SK-N-SH (cell line): Measurements from ENCODE around the gene RGS6. TPM values are rescaled to one million over a fixed set of nuclear protein-coding genes. Genes with fewer than 3 reads are reported as not detected.

Experiments
- CTCF ChIA-PET: fragments of 300-600, 350-600 bp; formaldehyde crosslinking; extraction: SDS; loops from one replicate; lab custom pipeline; 2021; lab: Yijun Ruan, JAX
- POLR2A ChIA-PET: fragments of 350-600 bp; sonication (Branson Sonifier 250); formaldehyde crosslinking; extraction: SDS; loops from one replicate; lab custom pipeline; 2020; ENCODE audit warnings: antibody characterized with exemption, inconsistent platforms; lab: Yijun Ruan, JAX
- DNase-seq: peaks from one replicate; pipeline ENCODE4 v3.0.0; 2012
- H2AFZ ChIP-seq: fragments of 200-600 bp; sonication (generic); 2 replicates; pipeline ENCODE4 v1.8.1; 2016; ENCODE audit warnings: antibody characterized with exemption, mild to moderate bottlenecking, low read depth
- H3F3A ChIP-seq: fragments of 200-600 bp; sonication (generic); replicated peaks from 2 replicates; pipeline ENCODE3; 2016; ENCODE audit warnings: antibody characterized with exemption, mild to moderate bottlenecking; ENCODE audit not compliant: insufficient read depth
- H3K27ac ChIP-seq, 2 experiments: fragments of 200-500 bp in 1 of 2; fragments of 200-600 bp in 1 of 2; sonication (Bioruptor generic) in 1 of 2; sonication (generic), shearing (Covaris generic) in 1 of 2; 2 replicates each; pipeline versions ENCODE4 v1.5.1 to v1.6.1; 2014 to 2016; ENCODE audit warnings: low read depth in 2 of 2, inconsistent platforms in 1 of 2, low read length in 1 of 2, mild to moderate bottlenecking in 1 of 2, mixed read lengths in 1 of 2
- H3K27me3 ChIP-seq: fragments of 200-600 bp; sonication (generic), shearing (Covaris generic); 2 replicates; pipeline ENCODE4 v1.6.1; 2016; ENCODE audit warnings: mixed run types; ENCODE audit not compliant: insufficient read depth
- H3K36me3 ChIP-seq, 2 experiments: fragments of 200-500 bp in 1 of 2; fragments of 200-600 bp in 1 of 2; sonication (Bioruptor generic) in 1 of 2; sonication (generic) in 1 of 2; replicated peaks in 1 of 2; 2 replicates each; pipeline versions ENCODE3 to v1.5.1; 2014 to 2016; ENCODE audit warnings: low read length in 1 of 2, mild to moderate bottlenecking in 1 of 2; ENCODE audit not compliant: insufficient read depth in 2 of 2, control insufficient read depth in 1 of 2
- H3K4me1 ChIP-seq, 2 experiments: fragments of 200-500 bp in 1 of 2; fragments of 200-600 bp in 1 of 2; sonication (Bioruptor generic) in 1 of 2; sonication (generic), shearing (Covaris generic) in 1 of 2; 2 replicates each; pipeline versions ENCODE4 v1.5.1 to v1.6.1; 2014 to 2016; ENCODE audit warnings: low read depth in 1 of 2, low read length in 1 of 2, mixed run types in 1 of 2; ENCODE audit not compliant: insufficient read depth in 2 of 2, control insufficient read depth in 1 of 2
- H3K4me2 ChIP-seq: fragments of 200-600 bp; sonication (generic), shearing (Covaris generic); 2 replicates; pipeline ENCODE4 v1.6.1; 2017; ENCODE audit warnings: mixed run types
- H3K4me3 ChIP-seq, 2 experiments: fragments of 200-500 bp in 1 of 2; fragments of 200-600 bp in 1 of 2; sonication (Bioruptor generic) in 1 of 2; sonication (generic), shearing (Covaris generic) in 1 of 2; 2 replicates each; pipeline versions ENCODE4 v1.5.1 to v1.8.1; 2014 to 2016; ENCODE audit warnings: low read depth in 2 of 2, inconsistent platforms in 1 of 2, low read length in 1 of 2, mild to moderate bottlenecking in 1 of 2, mixed read lengths in 1 of 2, moderate library complexity in 1 of 2
- H3K79me2 ChIP-seq: fragments of 200-600 bp; sonication (generic); 2 replicates; pipeline ENCODE4 v1.8.1; 2017; ENCODE audit warnings: mild to moderate bottlenecking; ENCODE audit not compliant: insufficient read depth
- H3K9ac ChIP-seq: fragments of 200-600 bp; sonication (generic); 2 replicates; pipeline ENCODE4 v1.6.1; 2017; ENCODE audit warnings: mixed run types
- H3K9me2 ChIP-seq: fragments of 200-600 bp; sonication (generic); 2 replicates; pipeline ENCODE4 v1.6.1; 2017; ENCODE audit warnings: mixed run types
- H3K9me3 ChIP-seq: fragments of 200-600 bp; sonication (generic); 2 replicates; pipeline ENCODE4 v1.6.1; 2017; ENCODE audit warnings: mixed run types, mild to moderate bottlenecking, moderate library complexity
- H4K20me1 ChIP-seq: fragments of 200-600 bp; sonication (generic); 2 replicates; pipeline ENCODE4 v1.6.1; 2017; ENCODE audit warnings: mild to moderate bottlenecking, mixed run types; ENCODE audit not compliant: insufficient read depth
- EP300 ChIP-seq, 2 experiments: IDR thresholded peaks; 2 replicates each; pipeline versions ENCODE4 v1.4.0 to v1.6.1; 2012; ENCODE audit warnings: borderline replicate concordance in 1 of 2, low read depth in 1 of 2, low read length in 1 of 2
- EZH2phosphoT487 ChIP-seq: fragments of 200-600 bp; sonication (generic); IDR thresholded peaks from 2 replicates; pipeline ENCODE4 v1.6.1; 2017; ENCODE audit warnings: low read depth, mixed run types, mild to moderate bottlenecking, antibody characterized with exemption, moderate library complexity, borderline replicate concordance
- FOSL2 ChIP-seq: IDR thresholded peaks from 2 replicates; pipeline ENCODE4 v1.4.0; 2012; ENCODE audit warnings: low read depth, mild to moderate bottlenecking, moderate library complexity, borderline replicate concordance
- FOXM1 ChIP-seq: IDR thresholded peaks from 2 replicates; pipeline ENCODE4 v1.4.0; 2012; ENCODE audit warnings: low read depth, mild to moderate bottlenecking
- GABPA ChIP-seq: IDR thresholded peaks from 2 replicates; pipeline ENCODE4 v1.4.0; 2012; ENCODE audit warnings: low read depth, mild to moderate bottlenecking
- GATA2 ChIP-seq: sonication (generic); formaldehyde crosslinking; IDR thresholded peaks from 2 replicates; pipeline ENCODE4 v1.5.0; 2020; ENCODE audit warnings: mild to moderate bottlenecking, missing genetic modification reagents
- IRF3 ChIP-seq: fragments of 150-350 bp; IDR thresholded peaks from 2 replicates; pipeline ENCODE4 v1.6.1; 2016; ENCODE audit warnings: mild to moderate bottlenecking, low read depth, low read length
- JUND ChIP-seq: IDR thresholded peaks from 2 replicates; pipeline ENCODE4 v1.4.0; 2012
- MAX ChIP-seq: IDR thresholded peaks from 2 replicates; pipeline ENCODE4 v1.4.0; 2012; ENCODE audit warnings: low read depth
- MXI1 ChIP-seq: IDR thresholded peaks from 2 replicates; pipeline ENCODE4 v1.6.1; 2012; ENCODE audit warnings: mild to moderate bottlenecking, low read depth, low read length, improper control_type of control experiment
- NRF1 ChIP-seq: IDR thresholded peaks from 2 replicates; pipeline ENCODE4 v1.6.1; 2012; ENCODE audit warnings: low read depth, mild to moderate bottlenecking, low read length
- REST ChIP-seq: IDR thresholded peaks from 2 replicates; pipeline ENCODE4 v1.6.1; 2012; ENCODE audit warnings: mild to moderate bottlenecking, low read depth, low read length, moderate library complexity
- RFX5 ChIP-seq: IDR thresholded peaks from 2 replicates; pipeline ENCODE4 v1.6.1; 2012; ENCODE audit warnings: mild to moderate bottlenecking, improper control_type of control experiment, low read length
- SIN3A ChIP-seq: IDR thresholded peaks from 2 replicates; pipeline ENCODE4 v1.6.1; 2012; ENCODE audit warnings: low read depth, mild to moderate bottlenecking, low read length, moderate library complexity, borderline replicate concordance
- SMC3 ChIP-seq: IDR thresholded peaks from 2 replicates; pipeline ENCODE4 v1.6.1; 2012; ENCODE audit warnings: low read depth, low read length, improper control_type of control experiment
- TEAD4 ChIP-seq: IDR thresholded peaks from 2 replicates; pipeline ENCODE4 v1.4.0; 2012; ENCODE audit warnings: mild to moderate bottlenecking, borderline replicate concordance; ENCODE audit not compliant: insufficient read depth
- YY1 ChIP-seq: IDR thresholded peaks from 2 replicates; pipeline ENCODE4 v1.4.0; 2012; ENCODE audit warnings: low read depth, mild to moderate bottlenecking
- WGBS: methylation state at CpG from one replicate; pipeline ENCODE4 v1.1.6; 2017; ENCODE audit warnings: low lambda C conversion rate; 5-methylcytosine and 5-hydroxymethylcytosine counted together
- polyA plus RNA-seq, 3 experiments: library from polyadenylated mRNA; depleted of rRNA; stranded (reverse); fragments of >200 nt; gene quantifications; 2 replicates each; pipeline ENCODE4 v1.2.3, GENCODE V29; 2012
- TF ChIP-seq, protein P1 (sequence below): IDR thresholded peaks from 2 replicates; pipeline ENCODE4 v1.4.0; 2012; ENCODE audit warnings: low read depth, borderline replicate concordance
- TF ChIP-seq, protein P2 (sequence below): fragments of 150-350 bp; IDR thresholded peaks from 2 replicates; pipeline ENCODE4 v1.6.1; 2017; ENCODE audit warnings: antibody characterized with exemption, low read length, low read depth, borderline replicate concordance

RGS6 gene
- polyA plus RNA-seq, 1 of the 3 experiments (the other 2 are of a cell fraction), result not detected

GRCh38 chr14:72464226-72464625 is 532.0 kb downstream of the RGS6 start:
- DNase-seq, result no peak
- H3K9ac ChIP-seq, result no peak overlapping the region
- ChIA-PET CTCF (interaction anchor here (1.6 kb wide), 1 partner anchor 50 kb away, joined by 3 read pairs; no protein-coding TSS in a partner anchor), POLR2A (no interaction called here)
- H3K27ac ChIP-seq, result no peak overlapping the region
- 2% methylated on average over 3 of the region's 3 CpGs for WGBS
- H2AFZ ChIP-seq, result no peak overlapping the region
- H3K4me3 ChIP-seq, result no peak overlapping the region
- H3K4me2 ChIP-seq, result no peak overlapping the region
- H3K36me3 ChIP-seq, result no peaks in the 10 kb centered on the region
- H3K4me1 ChIP-seq, result no peaks in the 10 kb centered on the region
- TF ChIP-seq MAX, result no peak
- no peak for TF ChIP-seq SMC3
- no peak for TF ChIP-seq GABPA
- TF ChIP-seq NRF1, result no peak
- TF ChIP-seq, protein P1, sequence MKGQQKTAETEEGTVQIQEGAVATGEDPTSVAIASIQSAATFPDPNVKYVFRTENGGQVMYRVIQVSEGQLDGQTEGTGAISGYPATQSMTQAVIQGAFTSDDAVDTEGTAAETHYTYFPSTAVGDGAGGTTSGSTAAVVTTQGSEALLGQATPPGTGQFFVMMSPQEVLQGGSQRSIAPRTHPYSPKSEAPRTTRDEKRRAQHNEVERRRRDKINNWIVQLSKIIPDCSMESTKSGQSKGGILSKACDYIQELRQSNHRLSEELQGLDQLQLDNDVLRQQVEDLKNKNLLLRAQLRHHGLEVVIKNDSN, result no peak
- TF ChIP-seq YY1, result no peak
- TF ChIP-seq EZH2phosphoT487, result no peak
- TF ChIP-seq JUND, result no peak
- TF ChIP-seq, protein P2, sequence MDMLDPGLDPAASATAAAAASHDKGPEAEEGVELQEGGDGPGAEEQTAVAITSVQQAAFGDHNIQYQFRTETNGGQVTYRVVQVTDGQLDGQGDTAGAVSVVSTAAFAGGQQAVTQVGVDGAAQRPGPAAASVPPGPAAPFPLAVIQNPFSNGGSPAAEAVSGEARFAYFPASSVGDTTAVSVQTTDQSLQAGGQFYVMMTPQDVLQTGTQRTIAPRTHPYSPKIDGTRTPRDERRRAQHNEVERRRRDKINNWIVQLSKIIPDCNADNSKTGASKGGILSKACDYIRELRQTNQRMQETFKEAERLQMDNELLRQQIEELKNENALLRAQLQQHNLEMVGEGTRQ, result no peak
- no peak for TF ChIP-seq TEAD4
- TF ChIP-seq FOSL2, result no peak
- TF ChIP-seq REST, result no peak
- H3K27me3 ChIP-seq, result no peaks in the 10 kb centered on the region; the same call in 1 of the 2 replicates
- peaks cover 7% of the 10 kb centered on the region; the same call in 1 of the 2 replicates for H3K9me3 ChIP-seq
- no peaks in the 10 kb centered on the region for H3K9me2 ChIP-seq
- H3F3A ChIP-seq, result no peaks in the 10 kb centered on the region
- no peaks in the 10 kb centered on the region for H3K79me2 ChIP-seq
- no peaks in the 10 kb centered on the region for H4K20me1 ChIP-seq

DNA sequence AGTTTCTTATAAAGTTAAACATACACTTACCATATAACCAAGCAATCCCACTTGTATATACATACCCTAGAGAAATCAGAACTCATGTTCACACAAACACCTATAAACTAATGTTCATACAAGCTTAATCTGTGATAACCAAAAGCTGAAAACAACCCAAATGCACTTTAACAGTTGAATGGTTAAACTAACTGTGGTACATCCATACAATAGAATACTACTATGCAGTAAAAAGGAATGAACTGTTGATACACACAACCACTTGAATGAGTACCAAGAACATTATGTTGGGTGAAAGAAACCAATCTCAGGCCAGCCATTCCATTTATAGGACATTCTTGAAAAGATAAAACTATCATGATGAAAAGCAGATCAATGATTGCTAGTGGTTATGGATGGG is 534.1 kb downstream of the RGS6 start:
- POLR2A ChIA-PET, result no interaction called here
- H3K4me1 ChIP-seq, result no peaks in the 10 kb centered on the region
- H3K79me2 ChIP-seq, result no peaks in the 10 kb centered on the region
- no peaks in the 10 kb centered on the region for H3F3A ChIP-seq
- H3K27ac ChIP-seq, result no peak overlapping the region
- no peak overlapping the region for H3K4me2 ChIP-seq
- CTCF ChIA-PET, result interaction anchor here (0.8 kb wide), 1 partner anchor 101 kb away, joined by 3 read pairs; no protein-coding TSS in a partner anchor
- no peaks in the 10 kb centered on the region for H3K9me2 ChIP-seq
- no peaks in the 10 kb centered on the region for H4K20me1 ChIP-seq
- TF ChIP-seq YY1 (no peak), EP300 (IDR thresholded peaks at IDR 0.05; ENCODE audit: borderline replicate concordance in 1 of 2, low read depth in 1 of 2, low read length in 1 of 2) (no peak), SIN3A (no peak), IRF3 (no peak), MXI1 (no peak), RFX5 (no peak), FOSL2 (no peak), NRF1 (no peak), GATA2 (no peak), FOXM1 (no peak), SMC3 (no peak)
- no peak overlapping the region for H3K4me3 ChIP-seq
- no peak overlapping the region for H3K9ac ChIP-seq
- peaks cover 7% of the 10 kb centered on the region; the same call in 1 of the 2 replicates for H3K9me3 ChIP-seq
- no peak for DNase-seq
- peaks cover 13% of the 10 kb centered on the region; the same call in 1 of the 2 replicates for H3K27me3 ChIP-seq
- no peak overlapping the region for H2AFZ ChIP-seq
- no peaks in the 10 kb centered on the region for H3K36me3 ChIP-seq
